ENCODE measurements around the gene SIRPA. TPM values are rescaled to one million over a fixed set of nuclear protein-coding genes. Genes with fewer than 3 reads are reported as not detected.

Gene SIRPA
- total RNA-seq, 1 experiment from 2014 or later, result 6.0 TPM

- H3K79me1 ChIP-seq (ENCODE audit: insufficient read depth, low read depth, low read length, poor library complexity, severe bottlenecking), result no peaks in the 10 kb centered on the region
- H3K27me3 Mint-ChIP-seq (ENCODE audit: low read depth), result peaks cover 16% of the 10 kb centered on the region
- no peaks in the 10 kb centered on the region for H3K23me2 ChIP-seq (ENCODE audit: insufficient read length, low read depth, low read length, poor library complexity, severe bottlenecking)
- H3K4me1 ChIP-seq (ENCODE audit: insufficient read depth, low read length), result peaks cover 2% of the 10 kb centered on the region; the same call in 1 of the 2 replicates
- no peak overlapping the region for H4K8ac ChIP-seq (replicated peaks; ENCODE audit: insufficient read length, low read depth, low read length)
- no peak overlapping the region for H2BK120ac ChIP-seq (ENCODE audit: low read depth, low read length, poor library complexity, severe bottlenecking)
- no peaks in the 10 kb centered on the region for H3K9me3 Mint-ChIP-seq
- H2AK5ac ChIP-seq (ENCODE audit: insufficient read length, low read length), result no peak overlapping the region
- TF ChIP-seq, protein P1, sequence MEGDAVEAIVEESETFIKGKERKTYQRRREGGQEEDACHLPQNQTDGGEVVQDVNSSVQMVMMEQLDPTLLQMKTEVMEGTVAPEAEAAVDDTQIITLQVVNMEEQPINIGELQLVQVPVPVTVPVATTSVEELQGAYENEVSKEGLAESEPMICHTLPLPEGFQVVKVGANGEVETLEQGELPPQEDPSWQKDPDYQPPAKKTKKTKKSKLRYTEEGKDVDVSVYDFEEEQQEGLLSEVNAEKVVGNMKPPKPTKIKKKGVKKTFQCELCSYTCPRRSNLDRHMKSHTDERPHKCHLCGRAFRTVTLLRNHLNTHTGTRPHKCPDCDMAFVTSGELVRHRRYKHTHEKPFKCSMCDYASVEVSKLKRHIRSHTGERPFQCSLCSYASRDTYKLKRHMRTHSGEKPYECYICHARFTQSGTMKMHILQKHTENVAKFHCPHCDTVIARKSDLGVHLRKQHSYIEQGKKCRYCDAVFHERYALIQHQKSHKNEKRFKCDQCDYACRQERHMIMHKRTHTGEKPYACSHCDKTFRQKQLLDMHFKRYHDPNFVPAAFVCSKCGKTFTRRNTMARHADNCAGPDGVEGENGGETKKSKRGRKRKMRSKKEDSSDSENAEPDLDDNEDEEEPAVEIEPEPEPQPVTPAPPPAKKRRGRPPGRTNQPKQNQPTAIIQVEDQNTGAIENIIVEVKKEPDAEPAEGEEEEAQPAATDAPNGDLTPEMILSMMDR (conservative IDR thresholded peaks at IDR 0.05), result no peak
- no CpG with 5 or more reads among the region's 5 CpGs for WGBS (ENCODE audit: extremely low coverage, insufficient read length, low lambda C conversion rate)
- H3K9me3 ChIP-seq (ENCODE audit: control insufficient read depth, low read depth, low read length), result no peaks in the 10 kb centered on the region
- peaks cover 65 to 77% of the 10 kb centered on the region in 2 experiments for H3K4me1 Mint-ChIP-seq
- H3K18ac ChIP-seq (ENCODE audit: insufficient read length, low read depth, low read length), result no peak overlapping the region
- no peaks in the 10 kb centered on the region for H3K79me2 ChIP-seq (ENCODE audit: insufficient read depth, low read length)
- no peak overlapping the region for H3K27ac ChIP-seq (ENCODE audit: insufficient read length, low read depth, low read length)
- H4K5ac ChIP-seq (ENCODE audit: insufficient read length, low read depth, low read length), result no peak overlapping the region
- no peak overlapping the region for H3K56ac ChIP-seq (ENCODE audit: insufficient read length, low read depth, low read length)
- no peaks in the 10 kb centered on the region for H3K36me3 Mint-ChIP-seq (ENCODE audit: insufficient read depth in 1 of 3, low read depth in 3 of 3)
- H3K14ac ChIP-seq (ENCODE audit: insufficient read depth, low read length), result no peak overlapping the region
- H3K27me3 ChIP-seq (ENCODE audit: insufficient read depth, low read length), result no peaks in the 10 kb centered on the region
- H2AFZ ChIP-seq (ENCODE audit: low read length), result no peak overlapping the region
- H3K4ac ChIP-seq (ENCODE audit: low read depth, low read length), result no peak overlapping the region
- no peak overlapping the region for H2BK15ac ChIP-seq (ENCODE audit: low read depth, low read length)
- no peak overlapping the region for H2BK5ac ChIP-seq (ENCODE audit: insufficient read length, low read length)
- H4K20me1 ChIP-seq (ENCODE audit: control insufficient read depth, insufficient read depth, insufficient read length), result no peaks in the 10 kb centered on the region
- no peak for DNase-seq
- no peak overlapping the region for H2BK20ac ChIP-seq (ENCODE audit: low read depth, low read length, poor library complexity, severe bottlenecking)
- H3K23ac ChIP-seq (ENCODE audit: insufficient read length, low read depth, low read length), result no peak overlapping the region
- H3K9ac ChIP-seq (ENCODE audit: extremely low read depth, insufficient read length, low read length), result no peak overlapping the region
- no peak overlapping the region for H4K91ac ChIP-seq (ENCODE audit: insufficient read length, low read depth, low read length)
- no peak overlapping the region for H3T11ph ChIP-seq (ENCODE audit: low read length)
- no peak overlapping the region for H3K4me2 ChIP-seq (ENCODE audit: insufficient read depth, insufficient read length, low read length)
- H2BK12ac ChIP-seq (ENCODE audit: insufficient read length, low read depth, low read length), result no peak overlapping the region
- no peak overlapping the region for H3K4me3 Mint-ChIP-seq
- no peak overlapping the region; a peak in 1 of 7 replicates for H3K27ac Mint-ChIP-seq
Observed at GRCh38 chr20:1953621-1954020, 58.4 kb downstream of the SIRPA start.

Measured in H9 (cell line).